SIG-M5 treated with dmso at 0.1 percent for 504 hours (cell line): ENCODE data around the gene STIM2.
"Not testable (repeated sequence)": the region's sequence is repeated elsewhere in the genome, so short reads cannot be mapped to it uniquely, and the experiment has no call there.

Experiments
- DNase-seq: peaks from one replicate; lab custom pipeline; 2025; ENCODE audit not compliant: unreplicated experiment; lab: John Stamatoyannopoulos, UW

STIM2 gene

GRCh38 chr4:26952891-26953290 is 92.2 kb downstream of the STIM2 start:
- DNase-seq: no peak

GRCh38 chr4:26953366-26953765 is 92.7 kb downstream of the STIM2 start:
- DNase-seq: no peak

- no peak for DNase-seq
These were observed 93.3 kb downstream of the STIM2 start for GRCh38 chr4:26953770-26954423.

- no peak for DNase-seq
These were observed 94.6 kb downstream of the STIM2 start for GRCh38 chr4:26955241-26955640.

- DNase-seq: no peak
These were observed 98.4 kb downstream of the STIM2 start for GRCh38 chr4:26958925-26959653.

- DNase-seq: no peak
These were observed 99.0 kb downstream of the STIM2 start for GRCh38 chr4:26959654-26960047.

- no peak for DNase-seq
These were observed 102.1 kb downstream of the STIM2 start for GRCh38 chr4:26962720-26963119.

- no peak for DNase-seq
These were observed 103.9 kb downstream of the STIM2 start for GRCh38 chr4:26964512-26964911.

GRCh38 chr4:26964994-26965393 is 104.4 kb downstream of the STIM2 start:
- DNase-seq: no peak

- DNase-seq: not testable (repeated sequence)
These were observed 115.0 kb downstream of the STIM2 start for GRCh38 chr4:26975464-26976181.

GRCh38 chr4:26978387-26979053 is 117.9 kb downstream of the STIM2 start:
- DNase-seq: no peak

- no peak for DNase-seq
These were observed 124.3 kb downstream of the STIM2 start for GRCh38 chr4:26984896-26985295.

- DNase-seq: no peak
These were observed 125.2 kb downstream of the STIM2 start for GRCh38 chr4:26985873-26986272.

GRCh38 chr4:26987191-26987590 is 126.5 kb downstream of the STIM2 start:
- DNase-seq: no peak

GRCh38 chr4:26991057-26991456 is 130.4 kb downstream of the STIM2 start:
- DNase-seq: no peak

- peak; percentile 81 for DNase-seq
These were observed 132.2 kb downstream of the STIM2 start for GRCh38 chr4:26992657-26993361.

GRCh38 chr4:26993539-26993938 is 132.9 kb downstream of the STIM2 start:
- DNase-seq: no peak

GRCh38 chr4:26993967-26994366 is 133.3 kb downstream of the STIM2 start:
- DNase-seq: no peak

- DNase-seq: no peak
These were observed 134.7 kb downstream of the STIM2 start for GRCh38 chr4:26995316-26995715.

- no peak for DNase-seq
These were observed 136.1 kb downstream of the STIM2 start for GRCh38 chr4:26996745-26997144.

- no peak for DNase-seq
These were observed 139.0 kb downstream of the STIM2 start for GRCh38 chr4:26999689-27000088.
